DMS 273 (cell line): ENCODE results near the gene DLX4.

ENCODE experiments used
- DNase-seq: peaks from one replicate; lab custom pipeline; 2025; ENCODE audit not compliant: unreplicated experiment; lab: John Stamatoyannopoulos, UW

The DLX4 gene

GRCh38 chr17:49986396-49987289 is 17.7 kb downstream of the DLX4 start:
- no peak for DNase-seq

GRCh38 chr17:49987290-49987585 is 18.2 kb downstream of the DLX4 start:
- DNase-seq, result peak; percentile 65

GRCh38 chr17:49987681-49988441 is 18.9 kb downstream of the DLX4 start:
- peak; percentile 95 for DNase-seq

- DNase-seq, result no peak
Measured at GRCh38 chr17:49989518-49989880, 20.5 kb downstream of the DLX4 start.

- no peak for DNase-seq
Measured at GRCh38 chr17:49990331-49990730, 21.3 kb downstream of the DLX4 start.

GRCh38 chr17:49990921-49991320 is 21.9 kb downstream of the DLX4 start:
- DNase-seq, result no peak

GRCh38 chr17:49991409-49991808 is 22.4 kb downstream of the DLX4 start:
- no peak for DNase-seq

GRCh38 chr17:49992191-49992932 is 23.4 kb downstream of the DLX4 start:
- no peak for DNase-seq

GRCh38 chr17:49992933-49993422 is 24.0 kb downstream of the DLX4 start:
- DNase-seq, result peak; percentile 54

- peak; percentile 73 for DNase-seq
Measured at GRCh38 chr17:49993423-49994060, 24.6 kb downstream of the DLX4 start.

GRCh38 chr17:49994085-49995054 is 25.4 kb downstream of the DLX4 start:
- DNase-seq, result peak; percentile 75

- DNase-seq, result peak; percentile 97
Measured at GRCh38 chr17:49995055-49995738, 26.2 kb downstream of the DLX4 start, which contains the start of gene DLX3. TSS of gene DLX3 (minus strand) at chr17:49995224. CDS start at chr17:49994998, 226 bp downstream.

- DNase-seq, result no peak
Measured at GRCh38 chr17:49996121-49996494, 27.1 kb downstream of the DLX4 start.

GRCh38 chr17:49996495-49997300 is 27.7 kb downstream of the DLX4 start:
- DNase-seq, result peak; percentile 86

GRCh38 chr17:49997301-49997650 is 28.3 kb downstream of the DLX4 start:
- DNase-seq, result no peak

GRCh38 chr17:49997773-49998703 is 29.0 kb downstream of the DLX4 start:
- DNase-seq, result peak; percentile 96

- no peak for DNase-seq
Measured at GRCh38 chr17:49998836-49999511, 30.0 kb downstream of the DLX4 start.
